ENCODE results near the gene MAP7D1. TPM values are rescaled to one million over a fixed set of nuclear protein-coding genes. Genes with fewer than 3 reads are reported as not detected.
"Not testable (repeated sequence)": the region's sequence is repeated elsewhere in the genome, so short reads cannot be mapped to it uniquely, and the experiment has no call there.

Gene MAP7D1
- total RNA-seq, 5 donors from 2014 or later (not counting 1 experiment from before 2014, with no cell fraction given): 157 to 295 (median 263) TPM

- Mint-ChIP-seq H3K36me3 (peaks cover 12% of the 10 kb centered on the region), H3K27ac (peak overlapping the region; percentile 97), H3K4me1 (peaks cover 70 to 80% (median 75%) of the 10 kb centered on the region in 3 donors), H3K9me3 (no peaks in the 10 kb centered on the region), H3K27me3 (no peaks in the 10 kb centered on the region), H3K4me3 (peak overlapping the region; percentile 79 to 89 (median 82))
- no peaks in the 10 kb centered on the region for H3K9me3 ChIP-seq
- no peaks in the 10 kb centered on the region for H3K36me3 ChIP-seq (ENCODE audit: control insufficient read depth in 2 of 2, extremely low read depth in 1 of 2, insufficient read depth in 1 of 2, low read length in 1 of 2)
- peaks cover 51 to 79% of the 10 kb centered on the region in 2 experiments for H3K4me1 ChIP-seq (ENCODE audit: control insufficient read depth in 1 of 2, extremely low read depth in 1 of 2, insufficient read depth in 2 of 2, low read length in 2 of 2)
- WGBS (ENCODE audit: insufficient coverage): 26% methylated on average over 2 of the region's 9 CpGs
- ATAC-seq (replicated peaks in 1 of 4) (no peak), DNase-seq (peak in 1 of 35 experiments; percentile 21)
- ChIA-PET POLR2A (no interaction called here), CTCF (interaction anchor here (0.5 to 1.4 kb wide), 5 partner anchors 30 to 240 kb away, joined by 3 to 5 read pairs (median 3); no protein-coding TSS in a partner anchor)
- peak overlapping the region; percentile 70 to 73 for H3K4me3 ChIP-seq (ENCODE audit: control insufficient read depth in 1 of 2, extremely low read depth in 1 of 2, low read length in 1 of 2)
- peak overlapping the region; percentile 89 for H3K27ac ChIP-seq (ENCODE audit: low read length)
- no peaks in the 10 kb centered on the region for H3K27me3 ChIP-seq (replicated peaks in 1 of 2; ENCODE audit: control insufficient read depth in 2 of 2, extremely low read depth in 1 of 2, insufficient read depth in 2 of 2, low read length in 1 of 2)
Measured at GRCh38 chr1:36157973-36158826, 2.2 kb downstream of the MAP7D1 start.

DNA sequence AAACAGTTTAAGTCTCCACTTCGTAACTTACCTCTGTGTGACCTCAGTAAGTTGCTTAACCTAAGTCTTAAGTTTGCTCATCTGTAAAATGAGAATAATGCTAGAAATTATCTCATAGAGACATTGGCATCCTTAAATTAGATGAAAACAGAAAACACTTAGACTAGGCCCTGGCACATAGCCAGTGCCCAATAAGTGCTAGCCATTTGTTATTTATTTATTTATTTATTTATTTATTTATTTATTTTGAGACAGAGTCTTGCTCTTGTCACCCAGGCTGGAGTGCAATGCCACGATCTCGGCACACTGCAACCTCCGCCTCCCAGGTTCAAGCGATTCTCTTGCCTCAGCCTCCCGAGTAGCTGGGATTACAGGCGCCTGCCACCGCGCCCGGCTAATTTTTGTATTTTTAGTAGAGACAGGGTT, 2.9 kb downstream of the MAP7D1 start:
- not testable (repeated sequence) for H3K36me3 ChIP-seq (ENCODE audit: control insufficient read depth in 2 of 2, extremely low read depth in 1 of 2, insufficient read depth in 1 of 2, low read length in 1 of 2); H3K9me3 Mint-ChIP-seq; H3K27me3 Mint-ChIP-seq; DNase-seq; H3K9me3 ChIP-seq; H3K4me3 ChIP-seq (ENCODE audit: control insufficient read depth in 1 of 2, extremely low read depth in 1 of 2, low read length in 1 of 2); ATAC-seq (replicated peaks in 1 of 4); H3K27me3 ChIP-seq (replicated peaks in 1 of 2; ENCODE audit: control insufficient read depth in 2 of 2, extremely low read depth in 1 of 2, insufficient read depth in 2 of 2, low read length in 1 of 2)
- H3K27ac ChIP-seq (ENCODE audit: low read length): peak overlapping the region; percentile 89
- whole genome bisulfite sequencing (ENCODE audit: insufficient coverage): no CpG with 5 or more reads among the region's 10 CpGs
- peak overlapping the region; percentile 79 to 89 (median 82) for H3K4me3 Mint-ChIP-seq
- peaks cover 55 to 75% of the 10 kb centered on the region in 2 experiments for H3K4me1 ChIP-seq (ENCODE audit: control insufficient read depth in 1 of 2, extremely low read depth in 1 of 2, insufficient read depth in 2 of 2, low read length in 2 of 2)
- H3K4me1 Mint-ChIP-seq: peaks cover 67 to 77% (median 70%) of the 10 kb centered on the region in 3 donors
- POLR2A ChIA-PET: interaction anchor here in 1 of 2 donors (0.6 kb wide), 2 partner anchors 49 to 339 kb away, joined by 3 read pairs; no protein-coding TSS in a partner anchor
- H3K27ac Mint-ChIP-seq: peak overlapping the region; percentile 97
- CTCF ChIA-PET: interaction anchor here (0.6 to 5.9 kb wide), 3 partner anchors 9 to 41 kb away, joined by 3 to 41 read pairs (median 5); partner anchors contain the start of gene TRAPPC3 (in 1 of the 2)
- peaks cover 12% of the 10 kb centered on the region for H3K36me3 Mint-ChIP-seq

- WGBS (ENCODE audit: insufficient coverage): 68% methylated on average over 9 of the region's 10 CpGs
- peak in 1 of 35 experiments; percentile 27 for DNase-seq
- Mint-ChIP-seq H3K9me3 (no peaks in the 10 kb centered on the region), H3K27ac (peak overlapping the region; percentile 96), H3K4me3 (peak overlapping the region; percentile 77 to 82 (median 82)), H3K4me1 (peaks cover 67 to 77% (median 70%) of the 10 kb centered on the region in 3 donors), H3K36me3 (peaks cover 20% of the 10 kb centered on the region), H3K27me3 (no peaks in the 10 kb centered on the region)
- Histone ChIP-seq H3K4me3 (ENCODE audit: control insufficient read depth in 1 of 2, extremely low read depth in 1 of 2, low read length in 1 of 2) (peak overlapping the region; percentile 22 to 76), H3K4me1 (ENCODE audit: control insufficient read depth in 1 of 2, extremely low read depth in 1 of 2, insufficient read depth in 2 of 2, low read length in 2 of 2) (peaks cover 61 to 81% of the 10 kb centered on the region in 2 experiments), H3K36me3 (ENCODE audit: control insufficient read depth in 2 of 2, extremely low read depth in 1 of 2, insufficient read depth in 1 of 2, low read length in 1 of 2) (no peaks in the 10 kb centered on the region), H3K9me3 (no peaks in the 10 kb centered on the region), H3K27me3 (replicated peaks in 1 of 2; ENCODE audit: control insufficient read depth in 2 of 2, extremely low read depth in 1 of 2, insufficient read depth in 2 of 2, low read length in 1 of 2) (no peaks in the 10 kb centered on the region), H3K27ac (ENCODE audit: low read length) (peak overlapping the region; percentile 89)
- POLR2A ChIA-PET: interaction anchor here (0.6 to 1.1 kb wide), 2 partner anchors 63 to 340 kb away, joined by 3 read pairs; no protein-coding TSS in a partner anchor
- CTCF ChIA-PET: interaction anchor here (1.3 to 5.9 kb wide), 3 partner anchors 10 to 126 kb away, joined by 5 to 41 read pairs (median 6); partner anchors contain the start of gene TRAPPC3 (in 1 of the 2)
- no peak for ATAC-seq (replicated peaks in 1 of 4)
Measured at GRCh38 chr1:36159614-36160387, 3.8 kb downstream of the MAP7D1 start.

DNA sequence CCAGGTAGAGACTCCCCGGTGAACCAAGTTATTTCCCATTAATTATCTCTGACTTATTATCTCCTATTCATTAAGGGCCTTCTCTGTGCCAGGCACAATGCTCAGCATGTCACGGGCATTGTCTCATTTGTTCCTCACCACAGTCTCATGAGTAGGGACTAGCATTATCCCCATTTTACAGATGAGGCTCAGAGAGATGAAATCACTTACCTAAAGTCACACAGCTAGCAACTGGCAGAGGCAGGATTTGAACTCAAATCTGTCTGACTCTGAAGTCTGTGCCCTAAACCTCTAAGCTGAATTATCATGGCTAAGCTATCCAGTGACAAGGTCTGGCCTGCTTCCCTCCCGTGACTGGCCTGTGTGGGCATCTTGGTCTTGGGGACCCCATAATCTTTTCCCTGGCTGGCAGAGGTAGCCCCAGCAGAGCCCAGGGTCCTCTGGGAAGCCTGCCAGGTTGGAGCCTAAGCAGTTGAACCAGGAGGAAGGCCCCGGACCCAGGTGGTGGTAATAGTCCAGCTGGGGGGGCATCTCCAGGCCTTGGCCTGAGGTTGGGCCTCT, 4.5 kb downstream of the MAP7D1 start:
- H3K27ac ChIP-seq (ENCODE audit: low read length): peak overlapping the region; percentile 89
- Mint-ChIP-seq H3K4me3 (peak overlapping the region; percentile 77 to 82 (median 82)), H3K4me1 (peaks cover 64 to 73% (median 71%) of the 10 kb centered on the region in 3 donors), H3K9me3 (no peaks in the 10 kb centered on the region), H3K27me3 (no peaks in the 10 kb centered on the region), H3K27ac (peak overlapping the region; percentile 96), H3K36me3 (peaks cover 21% of the 10 kb centered on the region)
- no peaks in the 10 kb centered on the region for H3K36me3 ChIP-seq (ENCODE audit: control insufficient read depth in 2 of 2, extremely low read depth in 1 of 2, insufficient read depth in 1 of 2, low read length in 1 of 2)
- POLR2A ChIA-PET: interaction anchor here in 1 of 2 donors (0.7 to 1.1 kb wide), 2 partner anchors 11 to 63 kb away, joined by 3 read pairs; no protein-coding TSS in a partner anchor
- ATAC-seq (replicated peaks in 1 of 4) (no peak), DNase-seq (peak in 1 of 35 experiments; percentile 25)
- CTCF ChIA-PET: interaction anchor here in 1 of 2 donors (1.3 to 5.9 kb wide), 3 partner anchors 11 to 125 kb away, joined by 3 to 41 read pairs (median 6); partner anchors contain the start of gene TRAPPC3
- H3K4me1 ChIP-seq (ENCODE audit: control insufficient read depth in 1 of 2, extremely low read depth in 1 of 2, insufficient read depth in 2 of 2, low read length in 2 of 2): peaks cover 58 to 80% of the 10 kb centered on the region in 2 experiments
- 18% methylated on average over 4 of the region's 4 CpGs for WGBS (ENCODE audit: insufficient coverage)
- H3K27me3 ChIP-seq (replicated peaks in 1 of 2; ENCODE audit: control insufficient read depth in 2 of 2, extremely low read depth in 1 of 2, insufficient read depth in 2 of 2, low read length in 1 of 2): no peaks in the 10 kb centered on the region
- peak overlapping the region; percentile 46 to 76 for H3K4me3 ChIP-seq (ENCODE audit: control insufficient read depth in 1 of 2, extremely low read depth in 1 of 2, low read length in 1 of 2)
- H3K9me3 ChIP-seq: no peaks in the 10 kb centered on the region

DNA sequence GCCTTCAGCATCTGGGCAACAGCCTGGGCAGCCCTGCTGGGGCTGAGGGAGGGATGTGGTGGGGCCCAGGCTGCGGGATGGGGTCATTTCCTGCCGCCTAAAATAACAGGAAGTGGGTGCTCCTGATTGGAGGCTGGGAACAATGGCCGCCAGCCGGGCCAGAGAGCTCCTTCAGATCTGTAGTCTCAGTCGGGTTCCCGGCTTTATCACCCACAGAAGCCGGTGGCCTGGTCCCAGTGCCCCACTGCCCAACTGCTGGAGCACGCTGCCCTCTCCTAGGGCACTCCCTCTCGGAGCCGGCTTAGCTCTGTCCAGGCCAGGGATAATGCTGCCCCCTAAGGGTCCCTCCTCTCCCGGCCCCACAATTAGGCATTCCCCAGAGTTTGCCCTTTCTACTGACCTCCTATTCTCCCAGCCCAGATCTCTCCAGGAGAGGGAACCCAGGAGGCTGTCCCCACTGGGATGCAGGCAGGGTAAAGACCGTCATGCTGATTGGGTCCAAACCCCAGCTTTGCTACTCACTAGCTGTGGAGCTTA, 5.1 kb downstream of the MAP7D1 start:
- Histone ChIP-seq H3K4me1 (ENCODE audit: control insufficient read depth in 1 of 2, extremely low read depth in 1 of 2, insufficient read depth in 2 of 2, low read length in 2 of 2) (peaks cover 58 to 84% of the 10 kb centered on the region in 2 experiments), H3K4me3 (ENCODE audit: control insufficient read depth in 1 of 2, extremely low read depth in 1 of 2, low read length in 1 of 2) (peak overlapping the region; percentile 46 to 76), H3K27ac (ENCODE audit: low read length) (peak overlapping the region; percentile 89), H3K36me3 (ENCODE audit: control insufficient read depth in 2 of 2, extremely low read depth in 1 of 2, insufficient read depth in 1 of 2, low read length in 1 of 2) (no peaks in the 10 kb centered on the region), H3K27me3 (replicated peaks in 1 of 2; ENCODE audit: control insufficient read depth in 2 of 2, extremely low read depth in 1 of 2, insufficient read depth in 2 of 2, low read length in 1 of 2) (no peaks in the 10 kb centered on the region), H3K9me3 (no peaks in the 10 kb centered on the region)
- ATAC-seq (replicated peaks in 1 of 4) (peak; percentile 36 to 61 (median 47)), DNase-seq (peak; percentile 45 to 77 (median 60))
- peak overlapping the region; percentile 77 to 82 (median 82) for H3K4me3 Mint-ChIP-seq
- ChIA-PET CTCF (interaction anchor here (1.0 to 5.9 kb wide), 5 partner anchors 9 to 125 kb away, joined by 3 to 41 read pairs (median 5); partner anchors contain the start of gene TRAPPC3 (in 1 of the 2)), POLR2A (interaction anchor here (0.7 to 1.1 kb wide), 4 partner anchors 11 to 62 kb away, joined by 3 read pairs; partner anchors contain the start of gene TRAPPC3 (in 1 of the 2))
- H3K27ac Mint-ChIP-seq: peak overlapping the region; percentile 96
- WGBS (ENCODE audit: insufficient coverage): 8% methylated on average over 7 of the region's 12 CpGs
- H3K4me1 Mint-ChIP-seq: peaks cover 69 to 76% (median 73%) of the 10 kb centered on the region in 3 donors
- no peaks in the 10 kb centered on the region for H3K27me3 Mint-ChIP-seq
- no peaks in the 10 kb centered on the region for H3K9me3 Mint-ChIP-seq
- H3K36me3 Mint-ChIP-seq: peaks cover 21% of the 10 kb centered on the region

Data from T-cell (primary cell).